HG03060 (cell line): ENCODE results near the gene SFSWAP.
A peak's percentile ranks its signal among the peaks of the same experiment; 100 is the strongest.
"Not testable (repeated sequence)": the region's sequence is repeated elsewhere in the genome, so short reads cannot be mapped to it uniquely, and the experiment has no call there.

Experiments
- ATAC-seq: cut with Tn5 transposase; IDR thresholded peaks from one replicate; pipeline ENCODE4 v1.9.1; 2021; ENCODE audit warnings: low read depth, moderate number of reproducible peaks; ENCODE audit not compliant: unreplicated experiment

The SFSWAP gene

DNA sequence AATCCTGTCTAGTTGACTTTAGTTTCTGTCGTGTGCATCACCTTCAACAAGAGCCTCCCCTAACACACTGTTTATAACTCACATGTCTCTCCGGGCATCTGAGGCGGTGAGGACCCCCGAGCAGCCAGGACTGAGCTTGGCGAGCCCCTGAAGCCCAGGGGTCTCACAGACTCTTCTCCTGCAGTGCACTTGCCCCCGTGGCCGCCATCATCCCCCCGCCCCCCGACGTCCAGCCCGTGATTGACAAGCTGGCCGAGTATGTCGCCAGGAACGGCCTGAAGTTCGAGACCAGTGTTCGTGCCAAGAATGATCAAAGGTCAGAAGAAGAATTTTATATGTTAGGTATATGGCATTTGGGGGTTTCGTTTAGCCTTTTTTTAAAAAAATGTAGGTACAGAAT lies 43.3 kb downstream of the SFSWAP start:
- no peak for ATAC-seq

DNA sequence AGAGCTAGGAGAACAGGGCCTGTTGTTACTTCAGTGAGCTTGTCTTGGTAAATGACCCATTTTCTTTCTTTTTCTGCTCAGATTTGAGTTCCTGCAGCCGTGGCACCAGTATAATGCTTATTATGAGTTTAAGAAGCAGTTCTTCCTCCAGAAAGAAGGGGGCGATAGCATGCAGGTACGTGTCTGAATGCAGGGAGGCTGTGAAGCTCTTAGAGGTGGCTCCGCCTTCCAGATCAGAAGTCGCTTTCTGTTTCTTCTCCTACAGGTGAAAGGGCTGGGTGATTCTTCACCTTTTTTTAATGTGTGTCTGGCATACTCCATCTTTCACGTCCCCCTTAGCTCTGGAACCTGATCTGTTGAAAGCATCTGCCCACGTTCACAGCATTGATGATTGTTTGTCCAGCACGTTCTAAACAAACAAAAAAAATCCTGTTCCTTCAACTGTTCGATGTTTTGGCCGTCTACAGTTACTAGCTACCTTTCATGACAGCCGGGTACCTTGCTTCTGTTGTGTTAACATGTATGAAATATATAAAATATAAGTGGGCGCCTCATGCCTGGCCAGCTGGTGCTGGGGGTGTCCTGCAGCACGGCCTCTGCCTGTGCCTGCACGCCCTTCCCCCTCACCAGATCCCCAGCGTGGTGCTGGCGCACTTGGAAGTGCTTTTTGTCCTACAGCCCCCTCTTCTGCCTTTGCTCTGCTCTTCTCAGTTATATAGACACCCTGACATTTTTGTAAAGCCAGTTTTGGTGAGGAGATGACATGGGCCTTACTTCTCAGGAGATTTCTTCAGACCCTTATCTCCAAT lies 44.6 kb downstream of the SFSWAP start:
- no peak for ATAC-seq

DNA sequence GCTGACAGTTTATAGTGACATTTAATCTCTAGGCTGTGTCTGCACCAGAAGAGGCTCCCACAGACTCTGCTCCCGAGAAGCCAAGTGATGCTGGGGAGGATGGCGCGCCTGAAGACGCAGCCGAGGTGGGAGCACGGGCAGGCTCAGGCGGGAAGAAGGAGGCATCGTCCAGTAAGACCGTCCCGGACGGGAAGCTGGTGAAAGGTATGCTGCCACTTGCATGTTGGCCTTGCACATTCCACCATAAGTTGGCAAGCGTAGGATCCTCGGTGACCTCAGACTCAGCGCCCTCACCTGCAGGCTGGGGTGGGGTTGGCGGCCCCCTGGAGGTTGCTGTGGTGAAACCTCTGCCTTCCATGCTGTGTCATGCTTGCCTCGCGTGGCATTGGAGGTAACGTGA lies 45.6 kb downstream of the SFSWAP start:
- ATAC-seq, result no peak

DNA sequence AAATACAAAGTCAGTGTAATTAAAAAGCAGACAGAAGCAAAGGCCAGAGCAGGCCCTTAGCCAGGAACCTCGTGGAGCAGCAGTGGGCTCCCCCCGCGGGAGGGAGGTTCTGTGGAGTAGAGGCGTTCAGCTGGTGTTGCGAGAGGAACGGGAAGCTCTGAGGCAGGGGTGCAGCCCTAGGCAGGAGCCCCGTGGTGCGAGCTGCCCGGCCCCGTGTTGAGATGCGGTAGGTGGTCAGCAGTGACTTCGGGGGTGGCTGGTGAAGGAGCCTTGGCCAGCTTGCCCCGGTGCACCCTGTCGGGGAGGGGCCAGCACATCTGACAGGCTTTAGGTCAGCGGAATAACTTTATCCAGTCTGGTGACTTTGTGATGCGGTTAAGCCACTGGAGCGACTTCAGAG lies 46.2 kb downstream of the SFSWAP start:
- no peak for ATAC-seq

DNA sequence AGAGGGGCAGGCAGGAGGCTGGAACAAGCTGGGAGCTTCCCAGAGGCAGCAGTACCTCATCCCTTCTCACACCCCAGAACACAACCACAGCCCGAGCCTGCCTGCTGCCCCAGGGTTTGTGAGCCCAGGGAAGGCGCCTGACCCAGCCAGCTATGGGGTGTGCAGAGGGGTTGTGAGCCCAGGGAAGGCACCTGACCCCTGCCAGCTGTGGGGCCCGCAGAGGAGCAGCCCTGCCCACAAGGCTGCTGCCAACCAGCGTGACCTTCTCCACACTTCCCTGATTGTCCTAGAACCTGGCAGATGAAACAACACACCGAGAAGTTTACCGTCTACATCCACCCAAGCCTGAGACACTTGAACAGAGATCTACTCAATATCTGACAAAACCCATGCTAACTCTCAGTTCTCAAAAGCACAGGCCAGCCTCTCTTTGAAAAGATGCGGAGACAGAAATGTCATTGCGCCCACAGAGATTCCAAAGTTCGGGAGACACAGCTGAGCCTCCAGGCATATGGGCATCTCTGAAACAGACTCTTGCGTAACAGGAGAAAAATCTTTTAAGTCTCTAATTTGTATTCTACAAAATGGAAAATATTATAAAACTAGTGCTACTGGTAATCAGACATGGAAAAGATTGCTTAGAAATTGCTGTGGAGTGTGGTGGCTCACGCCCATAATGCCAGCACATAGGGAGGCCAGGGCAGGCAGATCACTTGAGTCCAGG lies 47.3 kb downstream of the SFSWAP start:
- no peak for ATAC-seq

DNA sequence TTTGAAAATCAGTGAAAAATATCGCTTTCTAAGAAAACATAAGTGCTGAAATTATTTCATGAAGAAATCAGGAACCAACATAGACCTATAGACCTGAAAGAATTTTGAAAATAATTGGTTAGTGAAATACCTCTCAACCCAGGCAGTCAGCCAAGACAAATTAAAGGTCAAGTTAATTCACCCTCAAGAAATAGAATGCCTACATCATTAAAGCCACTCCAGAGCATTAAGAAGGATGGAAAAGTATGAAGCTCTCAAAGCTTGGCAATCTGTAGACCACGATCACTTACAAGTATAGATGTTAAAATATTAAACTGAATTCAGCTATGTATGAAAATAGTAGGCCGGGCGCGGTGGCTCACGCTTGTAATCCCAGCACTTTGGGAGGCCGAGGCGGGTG lies 48.3 kb downstream of the SFSWAP start:
- ATAC-seq, result no peak

DNA sequence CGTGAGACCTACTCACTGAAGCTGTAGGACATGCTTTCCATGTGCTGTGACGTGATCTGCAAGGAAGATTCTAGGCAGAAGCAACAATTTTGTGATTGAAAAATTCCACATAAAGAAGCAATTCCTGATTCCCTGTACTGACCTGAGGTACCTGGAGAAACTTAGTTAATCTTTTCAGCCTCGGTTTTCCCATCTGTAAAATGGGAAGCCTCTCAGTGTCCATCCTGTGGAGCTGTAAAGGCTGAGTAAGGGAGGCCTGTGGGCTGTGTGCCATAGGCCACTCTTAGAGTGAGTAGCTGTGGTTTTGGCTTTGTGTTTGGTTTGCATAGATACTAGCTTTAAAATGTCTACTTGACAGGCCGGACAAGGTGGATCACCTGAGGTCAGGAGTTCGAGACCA lies 50.7 kb downstream of the SFSWAP start:
- ATAC-seq, result no peak

DNA sequence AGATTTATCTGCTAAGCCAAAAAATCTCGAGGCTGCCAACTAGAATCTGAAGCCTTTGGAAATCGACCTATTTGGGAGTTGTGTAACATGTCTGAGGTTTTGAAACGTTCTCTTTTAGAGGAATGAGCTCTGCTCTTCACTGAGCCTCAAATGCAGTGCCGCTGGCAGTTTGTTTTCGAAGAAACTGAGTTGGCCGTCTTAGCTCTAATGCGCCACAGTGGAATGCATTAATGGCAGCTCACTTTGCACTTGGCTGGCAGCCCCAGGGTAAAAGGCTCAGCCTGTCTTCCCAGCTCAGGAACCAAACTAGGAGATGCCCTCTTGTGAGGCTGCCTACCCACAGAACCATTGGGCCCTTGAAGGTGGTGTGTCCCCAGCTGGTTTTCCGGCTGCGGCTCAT lies 53.8 kb downstream of the SFSWAP start:
- ATAC-seq, result no peak

DNA sequence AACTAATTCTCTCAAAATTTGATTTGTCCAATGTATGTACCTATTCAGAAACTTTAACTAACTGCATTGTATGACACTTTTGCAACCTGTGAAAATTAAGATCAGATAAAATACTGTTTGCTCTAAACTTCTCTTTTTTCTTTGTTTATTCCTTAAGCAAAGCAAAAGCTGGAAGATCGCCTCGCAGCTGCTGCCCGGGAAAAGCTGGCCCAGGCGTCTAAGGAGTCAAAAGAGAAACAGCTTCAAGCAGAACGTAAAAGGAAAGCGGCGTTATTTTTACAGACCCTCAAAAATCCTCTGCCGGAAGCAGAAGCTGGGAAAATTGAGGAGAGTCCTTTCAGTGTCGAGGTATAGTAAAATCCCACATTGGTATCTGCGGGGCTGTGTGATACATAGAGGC lies 55.1 kb downstream of the SFSWAP start:
- ATAC-seq, result no peak

DNA sequence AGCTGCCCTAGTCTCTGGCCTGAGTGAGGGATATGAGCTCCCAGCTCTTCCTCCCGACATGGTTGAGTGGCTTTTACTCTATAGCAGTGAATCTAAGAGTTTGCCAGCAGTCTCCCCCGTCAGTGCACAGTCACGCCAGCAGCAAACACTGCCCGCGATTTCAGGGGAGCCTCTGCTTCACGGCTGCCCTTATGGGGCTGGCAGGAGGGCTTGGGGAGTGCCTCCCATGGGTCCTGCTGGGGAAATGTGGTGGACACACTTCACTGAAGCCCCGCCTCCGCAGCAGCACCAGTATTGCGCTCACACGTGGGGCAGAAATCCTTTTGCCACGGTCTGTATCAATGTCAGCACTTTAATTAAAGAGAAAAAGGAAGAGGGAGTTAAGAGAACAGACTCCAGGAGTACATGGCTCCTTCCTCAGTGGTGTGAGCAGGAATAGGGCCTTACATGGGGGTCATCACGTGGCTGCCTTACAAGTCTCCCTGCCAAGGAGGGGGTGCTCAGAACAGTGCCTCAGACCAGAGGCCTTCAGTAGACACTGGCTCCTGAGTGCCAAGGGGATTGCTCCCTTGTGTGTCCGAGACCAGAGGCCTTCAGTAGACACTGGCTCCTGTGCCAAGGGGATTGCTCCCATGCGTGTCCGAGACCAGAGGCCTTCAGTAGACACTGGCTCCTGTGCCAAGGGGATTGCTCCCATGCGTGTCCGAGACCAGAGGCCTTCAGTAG lies 55.7 kb downstream of the SFSWAP start:
- no peak for ATAC-seq

DNA sequence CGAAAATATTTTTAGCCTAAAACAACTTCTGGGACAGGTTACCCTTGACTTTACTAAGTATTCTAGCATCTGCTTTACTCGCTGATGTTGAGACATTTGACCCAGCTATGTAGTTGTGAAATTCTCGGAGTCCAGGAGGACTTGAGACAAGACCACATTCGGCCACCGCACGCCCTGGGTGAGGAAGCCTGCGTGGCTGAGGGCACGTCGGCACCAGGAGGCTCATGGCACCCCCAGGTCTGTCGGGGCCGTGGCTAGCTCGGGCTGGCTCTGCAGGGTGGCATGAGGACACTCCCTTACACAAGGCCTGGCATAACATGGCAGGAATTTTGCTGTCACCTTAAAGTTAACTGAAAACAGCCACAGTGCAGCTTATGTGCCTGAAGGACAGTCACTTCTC lies 59.2 kb downstream of the SFSWAP start:
- ATAC-seq, result no peak

DNA sequence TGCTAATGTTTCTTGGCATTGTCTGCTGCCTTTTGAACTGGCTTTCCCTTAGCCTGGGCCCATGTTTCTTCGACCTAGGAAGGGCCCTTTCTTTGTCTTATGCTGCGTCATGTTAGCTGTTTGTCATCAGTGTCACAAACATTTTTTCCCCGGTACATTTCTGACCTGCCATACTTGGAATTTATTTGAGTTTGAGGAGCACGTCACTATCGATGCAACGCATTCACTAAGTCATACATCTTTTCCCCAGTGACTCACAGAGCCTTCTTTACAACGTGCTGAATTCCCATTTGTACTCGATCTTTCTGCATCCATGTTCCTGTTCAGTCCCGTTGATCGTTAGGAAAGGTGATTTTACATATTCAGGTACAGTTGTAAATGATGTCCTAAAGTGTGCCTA lies 61.1 kb downstream of the SFSWAP start:
- ATAC-seq, result no peak

DNA sequence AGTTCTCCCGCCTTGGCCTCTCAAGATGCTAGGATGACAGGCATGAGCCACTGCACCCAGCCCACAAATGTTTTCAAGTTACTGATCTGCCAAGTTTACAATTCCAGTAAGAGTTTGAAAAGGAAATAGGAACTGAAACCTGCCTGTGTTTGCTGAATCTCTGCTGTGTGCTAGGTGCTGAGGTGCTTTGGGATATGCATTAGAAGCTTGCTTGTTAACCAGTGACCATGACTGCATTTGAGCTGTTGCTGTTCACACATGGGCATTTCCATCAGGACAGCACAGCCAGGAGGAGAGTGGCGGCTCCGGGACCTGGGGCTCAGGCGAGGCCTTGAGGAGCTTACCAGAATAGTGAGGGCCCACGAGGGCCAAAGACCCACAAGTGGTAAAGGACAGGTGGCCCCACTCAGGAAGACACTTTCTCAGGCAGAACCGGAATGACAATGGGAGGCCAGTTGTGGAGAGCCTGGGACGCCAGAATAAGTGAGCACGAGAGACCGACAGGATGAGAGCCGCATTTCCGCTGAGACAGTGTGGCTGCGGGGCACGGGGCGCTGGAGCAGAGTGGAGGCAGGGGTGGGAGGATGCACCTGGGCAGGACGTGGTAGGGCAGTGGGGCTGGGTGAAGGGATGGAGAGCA lies 62.8 kb downstream of the SFSWAP start:
- ATAC-seq, result peak; percentile 81

DNA sequence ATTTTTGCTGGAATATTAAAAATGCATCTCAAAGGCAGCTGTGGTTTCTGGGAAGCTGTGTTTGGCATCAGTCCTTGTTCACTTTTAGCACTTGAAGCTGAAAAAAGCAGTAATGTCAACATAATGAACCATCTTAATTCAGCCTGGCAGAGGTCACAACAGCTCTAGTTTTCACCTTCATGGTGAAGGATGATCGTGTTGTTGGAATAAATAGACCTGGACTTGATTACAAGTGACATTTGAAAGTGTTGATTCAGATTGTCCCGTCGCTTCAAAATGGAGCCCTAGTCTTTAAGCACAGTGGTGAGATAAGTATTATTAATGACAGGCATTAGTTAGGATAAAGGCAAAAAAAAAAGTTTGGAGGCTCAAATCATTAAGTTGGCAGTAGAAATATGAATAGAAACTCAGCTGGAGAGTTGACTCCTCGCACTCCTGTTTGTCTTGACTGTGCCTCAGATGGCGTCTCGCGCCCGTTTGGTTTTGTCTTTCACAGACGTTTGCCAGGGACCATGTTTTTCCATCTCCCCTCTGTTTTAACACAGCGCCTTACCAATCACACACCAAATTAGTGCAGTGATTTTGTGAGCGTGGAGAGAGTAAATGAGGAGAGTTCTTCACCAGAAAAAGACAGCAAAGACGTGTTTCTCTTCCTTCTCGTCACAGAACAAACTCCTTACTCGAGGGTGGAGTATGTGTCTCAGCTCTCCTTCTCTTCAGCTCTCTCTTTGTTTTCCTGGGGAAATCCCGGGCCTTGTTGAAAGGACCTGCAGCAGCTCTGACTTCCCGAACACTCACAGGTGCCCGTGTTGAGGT lies 63.9 kb downstream of the SFSWAP start:
- no peak for ATAC-seq

DNA sequence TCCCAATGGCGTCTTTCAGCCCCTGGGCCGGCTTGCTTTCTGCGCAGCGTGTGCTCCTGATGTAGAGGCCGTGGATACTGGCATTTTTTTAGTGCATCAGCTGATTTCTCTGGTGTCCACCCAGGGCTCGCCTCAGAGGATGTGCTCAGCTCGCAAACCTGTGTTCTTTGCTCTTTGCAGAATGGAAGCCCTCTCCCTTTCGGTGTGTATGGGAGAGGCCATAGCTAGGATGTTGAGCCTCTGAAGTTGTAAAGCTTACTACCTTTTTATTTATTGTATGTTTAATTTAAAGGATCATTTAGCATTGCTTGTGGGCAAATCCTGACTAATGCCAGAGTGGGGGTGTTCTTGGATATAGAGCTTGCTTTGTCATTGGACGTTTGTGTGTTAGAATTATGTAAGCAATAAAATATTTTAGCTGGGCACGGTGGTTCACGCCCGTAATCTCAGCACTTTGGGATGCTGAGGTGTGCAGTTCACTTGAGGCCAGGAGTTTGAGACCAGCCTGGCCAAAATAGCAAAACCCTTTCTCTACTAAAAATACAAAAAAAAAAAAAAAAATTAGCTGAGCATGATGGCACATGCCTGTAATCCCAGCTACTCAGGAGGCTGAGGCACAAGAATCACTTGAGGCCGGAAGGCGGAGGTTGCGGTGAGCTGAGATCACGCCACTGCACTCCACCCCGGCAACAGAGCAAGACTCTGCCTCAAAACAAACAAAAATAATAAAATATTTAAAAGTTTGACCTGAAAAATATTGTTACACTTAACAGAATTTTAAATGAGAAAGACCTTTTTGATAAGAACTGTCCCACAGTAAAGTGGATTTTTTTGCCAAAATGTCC lies 64.7 kb downstream of the SFSWAP start:
- no peak for ATAC-seq

DNA sequence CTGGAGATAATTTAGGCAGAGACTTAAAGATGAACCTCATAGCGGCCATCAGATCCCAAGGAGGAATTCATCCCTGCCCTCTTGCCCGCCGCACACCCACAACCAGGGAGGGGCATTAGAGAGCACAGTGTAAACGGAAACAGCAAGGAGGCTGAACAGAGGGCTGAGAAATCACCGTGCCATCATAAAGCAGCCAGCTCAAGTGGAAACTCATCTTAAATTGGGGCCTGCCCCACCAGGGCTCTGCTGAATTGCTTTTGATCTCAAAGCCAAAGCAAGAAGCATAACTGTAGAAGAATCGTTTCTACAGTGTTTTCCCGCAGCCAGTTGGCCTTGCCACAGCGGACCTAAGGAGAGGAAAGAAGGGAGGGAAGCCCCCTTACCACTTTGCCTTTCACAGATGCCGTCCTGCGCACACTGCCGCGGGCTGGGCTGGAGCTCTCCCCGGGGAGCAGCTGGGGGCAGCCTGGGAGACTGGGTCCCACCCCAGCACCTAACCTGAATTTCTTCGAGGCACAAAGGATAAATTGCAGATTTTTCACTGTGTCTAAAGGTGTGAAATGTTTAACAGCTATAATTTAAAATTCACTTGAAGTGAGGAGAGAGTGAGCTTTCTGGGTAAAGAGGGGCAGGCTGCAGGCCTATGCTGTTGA lies 65.5 kb downstream of the SFSWAP start:
- no peak for ATAC-seq

DNA sequence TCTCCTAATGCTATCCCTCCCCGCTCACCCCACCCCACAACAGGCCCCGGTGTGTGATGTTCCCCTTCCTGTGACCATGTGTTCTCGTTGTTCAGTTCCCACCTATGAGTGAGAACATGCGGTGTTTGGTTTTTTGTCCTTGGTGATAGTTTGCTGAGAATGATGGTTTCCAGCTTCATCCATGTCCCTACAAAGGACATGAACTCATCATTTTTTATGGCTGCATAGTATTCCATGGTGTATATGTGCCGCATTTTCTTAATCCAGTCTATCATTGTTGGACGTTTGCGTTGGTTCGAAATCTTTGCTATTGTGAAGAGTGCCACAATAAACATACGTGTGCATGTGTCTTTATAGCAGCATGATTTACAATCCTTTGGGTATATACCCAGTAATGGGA lies 66.4 kb downstream of the SFSWAP start:
- ATAC-seq, result not testable (repeated sequence)

DNA sequence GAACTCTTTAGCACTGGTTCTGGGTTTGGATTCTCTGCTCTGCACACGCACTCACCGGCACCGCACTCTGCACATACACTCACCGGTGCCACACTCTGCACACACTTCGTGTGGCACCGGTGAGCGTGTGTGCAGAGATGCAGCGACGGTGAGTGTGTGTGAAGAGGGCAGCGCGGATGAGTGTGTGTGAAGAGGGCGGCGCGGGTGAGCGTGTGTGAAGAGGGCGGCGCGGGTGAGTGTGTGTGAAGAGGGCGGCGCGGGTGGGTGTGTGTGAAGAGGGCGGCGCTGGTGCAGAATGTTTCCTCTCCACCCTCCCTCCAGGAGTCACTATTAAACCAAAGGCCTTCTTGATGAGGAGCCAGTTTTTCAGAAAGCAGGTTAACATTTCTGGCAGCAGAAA lies 68.1 kb downstream of the SFSWAP start:
- ATAC-seq, result no peak

DNA sequence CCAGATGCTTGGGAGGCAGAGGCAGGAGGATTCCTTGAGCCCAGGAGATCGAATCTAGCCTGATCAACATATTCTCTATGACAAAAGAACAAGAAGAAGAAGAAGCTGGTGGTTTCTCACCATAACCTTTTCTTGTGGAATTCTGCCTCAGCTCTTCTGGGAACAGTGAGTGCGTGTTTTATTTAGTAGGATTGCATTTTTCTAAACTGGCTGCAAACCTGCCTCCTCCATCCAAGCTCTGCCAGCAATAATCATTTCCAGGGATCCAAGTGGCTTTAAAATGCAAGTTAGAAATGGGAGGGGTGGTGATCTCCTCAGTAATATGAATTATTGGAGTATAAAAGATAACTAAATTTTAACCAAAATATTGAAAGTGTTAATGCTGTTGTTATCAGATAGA lies 71.2 kb downstream of the SFSWAP start:
- no peak for ATAC-seq
